ENCODE data around the gene KL.

Gene KL

DNA sequence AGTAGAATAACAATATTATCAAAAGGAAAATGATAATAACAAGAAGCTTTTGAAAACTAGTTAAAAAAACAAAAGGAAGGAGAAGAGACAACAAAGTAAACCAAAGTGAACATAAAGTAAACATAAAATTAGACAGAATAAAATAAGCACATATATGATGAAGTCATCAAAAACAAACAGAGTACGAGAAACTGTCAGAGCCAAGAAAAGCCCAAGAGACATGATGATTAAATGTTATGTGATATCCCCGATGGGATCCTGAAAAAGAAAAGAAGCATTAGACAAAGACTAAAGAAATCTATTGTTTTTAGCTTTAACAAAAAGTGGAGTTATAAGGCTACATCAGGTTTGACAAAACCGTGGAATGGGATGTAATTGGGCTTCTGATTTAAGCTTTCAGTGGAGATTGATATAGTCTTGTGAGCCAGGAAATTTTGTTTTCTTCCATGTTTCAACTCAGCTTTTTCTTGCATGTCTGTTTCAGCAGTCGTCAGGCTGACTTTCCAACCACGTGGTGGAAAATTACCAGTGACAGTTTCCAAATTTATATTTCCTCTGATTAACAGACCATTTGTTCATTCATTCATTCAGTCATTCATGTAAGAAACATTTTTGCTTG, 64.9 kb downstream of the KL start:
- DNase-seq (ENCODE audit: low spot score): no peak
- FAIRE-seq: no peak

DNA sequence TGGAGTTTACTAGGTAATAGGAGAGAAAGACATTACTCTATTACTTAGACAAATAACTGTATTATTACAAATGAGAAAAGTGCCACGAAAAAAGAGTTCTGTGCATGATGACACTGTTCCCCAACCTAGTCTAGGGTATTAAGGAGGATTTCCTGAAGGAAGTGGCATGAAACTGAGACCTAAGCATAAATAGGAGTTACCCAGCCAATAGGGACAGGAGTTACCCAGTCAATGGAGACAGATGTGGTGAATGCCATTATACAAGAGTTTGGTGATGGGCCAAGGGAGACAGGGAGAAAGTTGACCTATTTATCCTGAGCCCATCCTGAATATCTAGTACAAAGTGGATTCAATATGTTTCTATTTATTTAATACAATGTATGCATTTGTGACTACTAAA, 65.4 kb downstream of the KL start:
- FAIRE-seq: no peak

DNA sequence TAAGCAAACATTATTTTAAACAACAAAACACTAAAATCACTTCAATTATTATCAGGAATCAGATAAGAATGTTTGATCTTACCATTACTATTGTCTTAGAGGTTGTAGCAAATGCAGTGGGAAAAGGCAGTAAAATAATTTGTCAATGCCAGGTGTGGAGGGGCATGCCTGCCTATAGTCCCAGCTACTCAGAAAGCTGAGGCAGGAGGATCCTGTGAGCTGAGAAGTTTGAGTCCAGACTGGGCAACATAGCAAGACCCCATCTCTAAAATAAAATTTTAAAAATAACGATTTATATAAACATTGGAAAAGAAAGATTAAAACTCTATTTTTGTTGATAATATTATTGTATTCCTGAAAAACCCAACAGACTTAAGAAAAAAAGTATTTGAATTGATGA, 66.8 kb downstream of the KL start:
- DNase-seq (ENCODE audit: low spot score) (no peak), FAIRE-seq (no peak)

More for the DNA sequence above, 65.4 kb downstream of the KL start:
- no peak for DNase-seq (ENCODE audit: low spot score)

DNA sequence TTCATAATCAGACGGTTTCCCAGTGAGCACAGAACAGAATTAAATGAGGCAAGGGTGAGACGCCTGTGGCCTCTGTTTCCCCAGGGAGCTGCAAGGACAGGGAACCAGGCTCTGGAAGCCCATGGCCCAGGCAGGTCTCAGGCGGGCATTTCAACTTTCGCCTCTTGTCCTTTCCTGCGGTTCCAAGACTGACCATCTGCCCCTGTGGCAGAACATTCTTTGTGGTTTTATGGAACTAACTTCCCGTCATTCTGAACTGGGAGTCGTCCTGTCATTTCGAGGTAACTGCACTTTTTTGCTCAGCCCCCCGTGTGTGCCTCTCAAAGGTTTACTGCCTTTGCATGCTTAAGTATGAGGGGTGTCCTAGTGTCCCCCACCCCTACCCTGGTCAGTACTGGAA, 70.9 kb downstream of the KL start:
- no peak for DNase-seq (ENCODE audit: low spot score)
- FAIRE-seq: no peak

DNA sequence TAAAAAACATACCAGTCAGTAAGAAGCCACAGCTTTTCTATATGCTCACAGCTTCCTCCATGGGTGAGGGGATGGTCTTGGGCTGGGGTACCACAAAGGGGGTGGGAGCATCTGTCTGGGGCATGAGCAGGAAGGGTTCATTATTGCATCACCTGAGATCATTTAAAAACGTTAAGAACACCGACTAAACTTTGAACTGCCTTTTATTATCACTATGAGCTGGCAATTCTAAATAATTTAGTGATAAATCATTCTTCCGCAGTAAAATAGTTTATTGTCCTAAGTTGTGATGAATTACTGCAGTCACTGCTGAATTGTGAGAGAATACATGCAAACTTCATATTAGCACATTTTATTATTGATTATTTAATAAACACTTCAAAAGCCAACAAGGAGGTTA, 71.6 kb downstream of the KL start:
- FAIRE-seq: no peak

DNA sequence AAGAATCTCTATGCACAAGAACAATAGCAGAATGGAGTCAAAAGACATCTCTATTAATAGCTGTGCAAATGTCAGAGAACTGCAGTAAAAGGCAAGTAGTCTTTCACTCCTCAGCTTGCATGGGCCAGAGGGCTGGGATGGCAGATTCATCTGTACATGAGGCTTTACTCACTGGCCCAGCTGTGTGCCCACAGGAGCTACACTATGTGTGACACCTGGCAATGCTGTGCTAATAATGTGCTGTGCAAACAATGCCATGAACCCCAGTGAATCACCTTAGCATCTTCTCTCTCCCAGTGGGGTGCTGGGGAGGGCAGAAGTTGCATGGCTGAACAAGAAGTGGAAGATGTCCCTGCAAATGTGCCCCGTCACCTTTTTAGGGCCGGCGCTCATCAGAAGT, 73.1 kb downstream of the KL start:
- FAIRE-seq (no peak), DNase-seq (ENCODE audit: low spot score) (no peak)

More for the DNA sequence above, 71.6 kb downstream of the KL start:
- DNase-seq (ENCODE audit: low spot score): no peak

DNA sequence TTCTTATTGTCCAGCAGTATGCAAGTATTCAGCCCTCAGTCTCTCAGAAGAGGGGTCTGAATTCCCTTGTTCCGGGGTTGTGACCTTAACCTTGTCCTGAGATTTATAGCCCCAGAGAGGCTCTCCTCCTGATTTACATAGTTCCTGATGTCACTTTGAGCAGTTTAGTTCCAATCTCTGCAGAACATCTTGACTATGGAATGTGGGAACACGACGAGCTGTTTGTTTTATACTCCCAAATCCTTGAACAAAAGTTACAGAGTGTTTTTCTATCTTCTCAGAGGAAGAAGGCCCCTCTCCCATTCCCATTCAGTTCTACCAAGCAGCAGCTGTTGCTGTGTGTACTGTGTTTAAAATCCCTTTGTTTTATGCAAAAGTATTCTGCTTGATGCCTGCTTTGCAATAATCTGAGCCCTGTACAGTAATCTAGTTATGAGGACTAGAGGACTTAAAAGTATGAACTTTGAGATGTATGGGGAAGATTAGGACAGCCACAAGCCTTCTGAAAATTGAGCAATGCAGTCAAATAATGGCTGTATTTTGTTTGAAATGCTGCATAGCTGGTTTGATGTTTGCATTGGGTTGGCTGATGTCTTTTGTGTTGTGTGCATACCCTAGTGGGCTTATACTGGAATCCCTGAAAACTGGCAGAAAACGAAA, 74.7 kb downstream of the KL start:
- FAIRE-seq: no peak

DNA sequence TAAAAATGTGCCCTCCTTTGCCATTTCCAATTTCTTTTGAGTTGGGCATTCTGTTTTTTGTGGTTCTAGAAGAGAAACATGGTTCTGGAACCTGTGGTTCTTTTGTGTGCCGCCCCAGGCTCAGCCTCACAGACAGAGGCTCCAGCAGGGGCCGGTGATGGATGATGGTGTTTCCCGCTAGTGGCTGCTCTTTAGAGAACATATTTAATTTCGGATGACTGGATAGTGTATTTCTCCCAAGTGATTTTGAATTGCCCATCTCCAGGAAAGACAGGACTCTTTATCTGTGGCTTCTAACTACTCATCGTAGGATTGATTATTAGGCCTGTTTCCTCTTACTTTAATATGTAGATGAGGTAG, 75.2 kb downstream of the KL start:
- DNase-seq (ENCODE audit: low spot score) (no peak), FAIRE-seq (no peak)

More for the DNA sequence above, 74.7 kb downstream of the KL start:
- DNase-seq (ENCODE audit: low spot score): no peak

DNA sequence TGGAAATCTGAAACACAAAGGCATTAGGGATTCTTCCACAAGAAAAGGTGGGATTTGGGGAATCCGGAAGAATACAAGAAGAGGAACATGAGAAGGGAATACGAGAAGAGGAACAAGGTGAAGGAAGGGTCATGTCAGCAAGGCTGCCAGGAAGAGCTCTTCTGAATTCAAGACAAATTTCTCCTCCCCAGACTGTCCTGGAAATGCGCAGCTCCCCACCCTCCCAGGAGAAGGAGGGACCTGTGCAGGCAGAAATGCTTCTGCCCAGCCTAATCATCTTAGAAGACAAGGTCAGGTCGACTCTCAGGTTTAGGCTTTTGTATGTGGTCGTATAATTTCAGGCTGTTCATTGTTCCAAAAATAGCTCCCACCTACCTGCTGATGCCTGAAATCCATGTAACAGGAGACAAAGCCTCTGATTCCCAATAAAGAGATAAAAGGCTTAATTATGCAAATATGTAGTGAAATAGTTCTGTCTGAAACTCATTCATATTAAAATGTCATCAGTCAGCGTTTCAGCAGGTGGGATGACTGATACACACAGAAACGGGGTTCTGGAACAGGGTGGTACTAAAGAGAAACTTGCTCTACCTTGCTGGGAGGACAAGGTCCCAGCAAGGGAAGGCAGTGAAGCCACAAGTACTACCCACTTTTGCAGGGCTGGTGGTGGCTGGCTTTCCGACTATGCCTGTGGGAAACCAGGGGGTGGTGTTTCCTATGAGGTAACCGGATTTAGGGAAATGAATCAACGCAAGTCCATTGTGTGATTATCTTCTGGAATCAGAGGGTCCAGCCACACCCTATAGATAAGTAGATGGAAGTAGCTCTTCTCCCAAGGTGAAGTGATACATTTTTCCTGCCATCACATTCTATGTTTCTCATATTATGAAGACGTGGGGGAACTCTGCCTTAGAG, 76.1 kb downstream of the KL start:
- no peak for FAIRE-seq
- no peak for DNase-seq (ENCODE audit: low spot score)

DNA sequence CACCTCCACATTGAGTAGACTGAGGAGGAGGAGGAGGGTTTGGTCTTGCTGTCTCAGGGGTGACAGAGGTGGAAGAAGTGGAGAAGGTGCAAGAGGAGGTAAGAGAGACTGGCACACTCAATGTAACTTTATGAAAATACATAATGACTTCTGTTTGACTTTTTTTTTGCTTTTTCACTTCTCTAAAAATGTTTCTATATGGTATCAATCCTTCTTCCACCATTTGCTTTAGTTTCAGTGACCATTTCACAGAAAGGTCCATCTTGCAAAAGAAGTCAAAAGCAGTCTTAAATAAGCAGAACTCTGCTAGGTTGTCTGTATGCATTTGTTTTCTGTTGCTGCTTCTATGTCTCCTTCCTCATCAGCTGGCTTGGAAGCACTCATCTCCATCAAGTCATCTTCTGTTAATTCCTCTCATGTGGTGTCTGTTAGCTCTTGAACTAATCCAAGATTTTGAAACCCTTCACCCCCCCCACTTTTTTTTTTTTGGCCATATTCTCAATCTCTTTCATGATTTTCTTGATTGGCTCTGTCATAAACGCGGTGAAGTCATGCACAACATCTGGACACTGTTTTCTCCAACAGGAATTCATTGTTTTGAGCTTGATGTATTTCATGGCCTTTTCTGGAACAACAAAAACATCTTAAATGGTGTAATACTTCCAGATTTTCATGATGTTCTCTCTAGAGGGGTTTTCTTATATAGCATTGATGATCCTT, 80.8 kb downstream of the KL start:
- FAIRE-seq (no peak), DNase-seq (ENCODE audit: low spot score) (no peak)

DNA sequence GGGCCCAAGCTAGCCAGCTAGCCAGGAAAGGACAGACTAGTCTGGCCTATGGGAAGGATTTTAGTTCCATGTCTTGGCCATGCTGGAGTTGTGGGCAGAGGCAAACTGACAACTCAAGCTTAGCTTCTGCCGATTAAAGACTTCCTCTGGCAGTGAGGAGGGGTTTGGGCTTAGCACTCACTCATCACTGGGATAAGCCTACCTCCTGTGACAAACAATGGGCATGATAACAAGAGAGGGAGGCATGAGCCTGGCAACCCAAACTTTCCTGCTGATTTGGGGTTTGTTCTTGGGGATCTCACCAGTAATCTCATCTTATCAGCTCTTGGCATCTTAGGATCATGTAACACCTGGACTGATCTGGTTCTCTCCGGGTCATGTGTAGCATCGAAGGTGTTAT, 83.6 kb downstream of the KL start:
- FAIRE-seq (no peak), DNase-seq (ENCODE audit: low spot score) (no peak)

DNA sequence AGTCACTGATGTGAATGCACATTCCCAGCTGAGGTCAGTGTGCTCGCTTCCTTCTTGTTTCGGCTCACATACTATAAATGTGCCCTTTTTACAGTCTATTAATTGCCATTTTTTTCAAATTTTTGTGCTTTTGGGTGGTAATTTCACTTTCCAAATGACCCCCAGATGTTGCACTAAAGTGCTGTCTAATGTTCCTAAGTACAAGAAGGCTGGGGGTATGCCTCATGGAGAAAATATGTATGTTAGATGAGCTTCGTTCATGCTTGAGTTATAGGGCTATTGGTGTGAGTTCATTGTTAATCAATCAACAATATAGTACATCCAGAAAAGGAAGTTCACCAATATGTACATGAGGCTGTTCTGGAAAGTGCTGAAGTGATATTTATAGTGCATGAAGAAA, 84.7 kb downstream of the KL start:
- DNase-seq (ENCODE audit: low spot score) (no peak), FAIRE-seq (no peak)

DNA sequence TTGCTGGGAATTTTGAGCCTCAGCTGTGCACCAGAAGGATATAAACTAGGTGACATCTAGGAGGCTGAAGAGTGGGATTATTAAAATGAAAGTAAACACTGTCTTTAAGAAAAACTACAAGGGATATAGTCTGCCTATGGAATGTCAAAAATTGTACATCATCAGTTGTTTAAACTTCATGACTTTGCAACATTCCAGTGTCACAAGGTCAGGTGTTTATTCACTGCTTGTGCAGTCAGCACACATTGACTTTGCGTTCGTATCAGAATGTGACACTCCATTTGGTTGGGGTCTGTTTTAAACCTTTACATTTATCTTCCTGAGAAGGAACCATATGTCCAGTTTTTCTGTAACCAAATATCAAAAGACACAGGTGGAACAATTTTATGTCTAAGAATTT, 85.6 kb downstream of the KL start:
- FAIRE-seq (no peak), DNase-seq (ENCODE audit: low spot score) (no peak)

DNA sequence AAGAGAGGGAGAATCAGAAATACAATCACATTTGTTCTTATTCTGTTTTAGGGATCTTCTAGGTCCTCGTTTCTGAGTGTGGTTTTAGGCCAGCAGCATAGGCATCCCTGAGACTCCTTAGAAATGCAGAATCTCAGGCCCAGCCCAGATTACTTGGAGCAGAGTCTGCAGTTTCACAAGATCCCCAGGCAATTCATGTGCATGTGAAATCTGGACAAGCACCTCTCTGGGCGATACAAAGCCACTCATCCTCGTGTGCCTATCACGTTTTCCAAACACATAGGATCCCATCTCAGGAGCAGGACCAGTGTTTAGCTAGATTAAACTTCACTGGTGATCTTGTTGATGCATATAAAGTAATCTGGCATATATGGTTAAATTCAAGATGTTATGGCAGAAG, 87.2 kb downstream of the KL start:
- no peak for FAIRE-seq
- no peak for DNase-seq (ENCODE audit: low spot score)

DNA sequence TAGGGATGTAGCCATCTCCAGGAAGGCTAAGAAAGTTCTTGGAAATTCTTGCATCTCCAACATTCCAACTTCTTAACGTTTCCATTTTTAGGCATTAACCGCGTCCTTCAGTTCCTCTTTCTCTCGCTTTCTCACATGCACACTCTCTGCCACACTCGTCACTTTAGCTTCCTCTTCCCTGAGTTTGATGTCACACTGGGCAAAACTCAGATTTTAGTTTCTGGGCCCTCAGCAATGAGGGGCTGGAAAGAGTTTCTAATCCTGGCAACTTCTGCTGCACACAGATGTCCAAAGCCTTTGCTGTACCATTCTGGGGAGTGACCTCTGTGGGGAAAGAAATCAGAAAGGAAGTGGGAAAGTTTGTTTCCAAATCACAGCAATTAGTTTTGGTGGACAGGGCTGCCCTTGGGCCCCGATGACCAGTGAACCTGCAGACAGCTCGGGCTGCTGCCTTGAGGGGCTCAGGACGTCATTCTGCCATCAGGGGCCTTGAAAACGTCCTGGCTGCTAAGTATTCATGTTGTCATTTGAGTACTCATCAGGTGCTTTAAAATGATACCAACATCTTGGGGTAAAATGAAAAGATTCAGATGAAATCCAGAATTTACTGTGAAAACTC, 89.3 kb downstream of the KL start:
- FAIRE-seq: no peak
- no peak for DNase-seq (ENCODE audit: low spot score)

DNA sequence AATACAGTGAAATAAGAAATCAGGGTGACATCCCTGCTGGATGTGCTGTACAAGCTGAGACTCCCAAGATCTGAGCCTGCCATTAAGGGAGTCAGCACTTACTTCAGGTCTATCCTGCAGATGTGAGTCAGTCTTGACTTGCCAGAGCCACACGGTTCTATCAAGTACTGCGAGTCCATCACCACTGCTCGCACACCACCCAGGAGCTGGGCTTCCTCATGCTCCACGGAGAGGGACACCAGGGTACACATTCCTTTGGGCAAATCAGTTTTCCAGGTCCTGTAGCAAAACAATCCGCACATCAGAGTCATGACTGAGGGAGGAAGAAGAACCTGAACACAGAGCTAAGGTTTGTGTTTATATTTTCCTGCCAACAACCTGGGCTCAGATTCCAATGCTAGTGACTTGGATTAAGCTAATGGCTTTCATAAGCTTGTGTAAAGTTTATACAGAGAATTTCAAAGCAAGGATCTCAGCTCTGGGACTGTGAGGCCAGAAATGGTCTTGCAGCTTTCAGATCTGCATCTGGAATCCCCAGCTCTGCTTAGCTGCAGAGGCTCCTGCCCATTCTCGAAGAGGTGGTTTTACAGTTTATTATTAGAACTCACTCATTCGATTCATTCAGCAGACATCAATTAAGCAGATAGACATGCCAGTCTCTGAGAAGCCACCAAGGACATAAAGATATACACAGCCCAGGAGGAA, 90.6 kb downstream of the KL start:
- DNase-seq (ENCODE audit: low spot score) (no peak), FAIRE-seq (no peak)

DNA sequence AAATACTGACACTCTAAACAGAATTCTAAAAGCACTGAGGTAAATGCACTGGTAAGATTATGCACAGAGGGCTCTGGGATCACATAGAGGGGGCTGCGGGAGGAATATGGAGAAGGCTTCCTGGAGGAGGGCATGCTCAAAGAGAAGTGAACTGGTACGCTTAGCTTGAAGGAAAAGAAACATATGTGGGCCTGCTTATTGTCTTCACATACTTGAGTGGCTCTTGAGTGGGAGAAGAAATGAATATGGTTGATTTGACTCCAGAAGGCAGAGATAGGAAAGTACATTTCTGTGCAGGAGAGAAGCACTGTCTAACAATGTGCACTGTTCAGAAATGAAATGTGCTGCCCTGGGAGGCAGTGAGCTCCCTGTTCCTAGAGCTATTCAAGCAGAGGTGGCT, 91.1 kb downstream of the KL start:
- no peak for FAIRE-seq
- DNase-seq (ENCODE audit: low spot score): no peak

DNA sequence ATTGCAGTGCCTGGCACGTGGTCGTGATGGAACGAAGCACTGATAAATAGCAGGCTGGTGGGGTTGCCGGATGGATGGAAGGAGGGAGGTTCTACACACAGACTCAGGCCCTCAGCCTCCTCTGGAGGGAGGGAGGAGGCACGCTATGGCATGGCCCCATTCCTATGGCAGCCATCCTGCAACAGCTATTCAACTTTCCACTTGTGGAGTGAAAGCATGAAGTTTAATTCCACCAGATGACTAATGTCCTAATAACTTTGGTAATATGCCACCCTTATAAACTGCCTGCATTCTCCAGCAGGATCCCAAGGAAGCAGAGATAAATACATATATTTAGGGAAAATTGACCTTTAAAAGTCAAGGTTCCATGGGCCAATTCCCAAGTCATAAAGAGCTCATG, 92.4 kb downstream of the KL start:
- DNase-seq (ENCODE audit: low spot score) (no peak), FAIRE-seq (no peak)

DNA sequence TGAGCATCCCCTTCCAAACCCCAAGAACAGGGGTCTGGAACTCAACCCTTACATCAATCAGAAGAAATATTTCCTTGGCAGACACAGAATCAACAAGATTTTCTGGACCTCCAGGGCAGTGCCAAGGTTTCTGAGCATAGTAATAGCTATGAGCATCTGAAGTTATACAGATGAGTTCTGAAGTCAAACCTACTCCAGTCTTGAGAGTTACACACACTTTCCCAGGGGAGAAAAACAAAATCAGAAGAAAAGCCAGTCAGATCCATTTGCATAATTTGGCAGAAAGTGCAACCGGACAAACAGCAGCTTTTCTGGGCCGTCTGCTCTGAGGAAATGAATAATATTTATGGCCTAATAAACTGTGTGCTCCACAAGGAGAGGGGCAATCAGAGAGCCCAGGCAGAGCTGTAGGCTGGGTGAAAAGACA, 93.1 kb downstream of the KL start:
- FAIRE-seq (no peak), DNase-seq (ENCODE audit: low spot score) (no peak)

DNA sequence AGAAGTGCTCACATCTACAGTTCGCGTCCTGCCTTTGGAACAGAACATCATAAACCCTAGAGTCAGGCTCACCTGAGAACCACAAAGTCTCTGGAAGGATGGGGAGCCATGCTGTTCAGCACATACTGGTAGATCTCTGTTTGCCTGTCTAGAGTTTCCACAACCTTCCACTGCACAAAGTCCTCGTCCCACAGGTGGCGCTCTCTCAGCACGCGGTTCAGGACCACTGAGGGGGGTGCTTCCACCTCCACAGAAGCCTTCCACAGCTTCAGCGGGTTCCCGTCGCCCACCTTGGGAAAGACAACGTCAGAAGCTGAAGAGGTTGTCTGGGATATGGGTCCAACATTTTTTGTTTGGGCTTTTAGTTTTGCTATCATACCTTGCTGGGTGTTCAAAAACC, 93.6 kb downstream of the KL start:
- FAIRE-seq (no peak), DNase-seq (ENCODE audit: low spot score) (no peak)

DNA sequence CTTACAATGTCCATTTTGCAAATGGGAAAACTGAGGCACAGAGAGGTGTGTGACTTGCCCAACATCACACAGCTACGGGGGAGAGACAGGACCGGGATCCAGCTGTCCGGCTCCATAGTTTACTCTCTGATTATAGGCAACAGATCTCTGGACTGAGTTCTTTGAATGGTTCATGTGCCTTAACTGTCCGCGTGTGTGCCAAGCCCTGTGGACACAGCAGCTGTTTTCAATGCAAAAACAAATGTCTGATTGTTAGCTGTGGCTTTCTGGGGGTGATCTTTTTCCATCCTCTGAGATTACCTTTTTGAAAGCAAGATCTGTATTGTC, 94.1 kb downstream of the KL start:
- FAIRE-seq: no peak

More for the DNA sequence above, 94.1 kb downstream of the KL start:
- no peak for DNase-seq (ENCODE audit: low spot score)
